ENCODE results near the gene SIDT2.
"Not testable (repeated sequence)": the region's sequence is repeated elsewhere in the genome, so short reads cannot be mapped to it uniquely, and the experiment has no call there.

The SIDT2 gene

GRCh38 chr11:117172724-117173421 lies 5.7 kb upstream of the SIDT2 start:
- no peak for DNase-seq

DNA sequence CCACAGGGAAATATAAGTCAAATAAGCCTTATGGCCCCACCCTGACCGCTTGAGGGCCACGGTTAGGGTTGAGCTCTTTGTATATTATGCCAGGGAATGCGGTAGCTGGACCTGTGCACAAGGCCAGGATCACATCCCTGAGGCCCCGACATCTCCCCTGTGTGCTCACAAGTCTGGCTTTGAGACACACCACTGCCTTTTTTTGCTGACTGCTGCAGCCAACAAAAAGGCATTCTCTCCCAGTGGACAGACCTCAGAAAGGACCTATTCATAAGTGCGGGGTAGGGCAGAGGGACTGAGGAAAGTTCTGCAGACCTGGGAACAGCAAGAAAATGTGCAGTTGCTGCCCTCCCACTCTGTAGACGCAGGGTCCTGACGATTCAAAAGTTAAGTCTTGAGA lies 3.4 kb upstream of the SIDT2 start:
- no peak for DNase-seq

DNA sequence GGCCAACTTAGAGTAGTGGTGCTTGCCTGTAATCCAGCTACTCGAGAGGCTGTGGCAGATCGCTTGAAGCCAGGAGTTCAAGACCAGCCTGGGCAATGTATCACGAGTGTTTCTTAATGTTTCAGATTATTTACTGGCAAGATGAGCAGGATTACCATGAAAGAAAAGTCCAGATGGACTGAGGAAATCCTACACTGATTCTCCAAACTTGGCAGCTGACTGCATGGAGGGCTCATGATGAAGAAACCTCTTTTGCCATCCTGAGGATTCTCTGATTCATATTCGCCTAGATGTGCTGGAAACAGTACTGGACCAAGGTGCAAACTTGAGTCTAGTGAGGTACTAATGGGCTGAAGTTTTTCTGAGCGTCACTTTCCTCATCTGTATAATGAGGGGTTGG lies 2.8 kb upstream of the SIDT2 start:
- DNase-seq = no peak

DNA sequence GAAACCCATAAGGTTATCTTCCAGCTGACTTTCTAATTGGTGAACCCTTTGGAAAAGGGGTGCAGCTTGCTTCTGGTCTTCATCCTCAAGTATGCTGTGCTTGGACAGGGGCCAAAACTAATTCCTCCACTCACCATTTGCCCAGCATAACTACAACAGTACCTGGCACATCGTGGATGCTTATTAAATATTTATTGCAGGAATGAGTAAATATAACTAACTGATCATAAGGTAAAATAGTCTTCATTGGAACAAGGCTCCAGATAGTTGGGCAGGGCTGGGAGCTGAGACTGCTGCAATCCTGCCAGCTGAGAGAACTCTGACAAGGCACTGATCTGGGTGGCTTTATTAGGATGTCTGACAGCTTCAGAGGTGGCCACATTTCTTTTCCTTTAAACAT lies 2.4 kb upstream of the SIDT2 start:
- no peak for DNase-seq

GRCh38 chr11:117177534-117178209 lies 871 bp upstream of the SIDT2 start:
- no peak for DNase-seq

- DNase-seq = no peak
Measured at GRCh38 chr11:117179048-117179999, 781 bp downstream of the SIDT2 start.

- DNase-seq = no peak
Measured at GRCh38 chr11:117180020-117180419, 1.5 kb downstream of the SIDT2 start.

GRCh38 chr11:117180661-117181585 lies 2.4 kb downstream of the SIDT2 start:
- no peak for DNase-seq

GRCh38 chr11:117181586-117182550 lies 3.3 kb downstream of the SIDT2 start:
- no peak for DNase-seq

GRCh38 chr11:117182551-117182935 lies 4.0 kb downstream of the SIDT2 start:
- DNase-seq = no peak

GRCh38 chr11:117183178-117183577 lies 4.6 kb downstream of the SIDT2 start:
- not testable (repeated sequence) for DNase-seq

GRCh38 chr11:117183724-117184349 lies 5.3 kb downstream of the SIDT2 start:
- DNase-seq = no peak

GRCh38 chr11:117185736-117186430 lies 7.3 kb downstream of the SIDT2 start:
- no peak for DNase-seq

DNA sequence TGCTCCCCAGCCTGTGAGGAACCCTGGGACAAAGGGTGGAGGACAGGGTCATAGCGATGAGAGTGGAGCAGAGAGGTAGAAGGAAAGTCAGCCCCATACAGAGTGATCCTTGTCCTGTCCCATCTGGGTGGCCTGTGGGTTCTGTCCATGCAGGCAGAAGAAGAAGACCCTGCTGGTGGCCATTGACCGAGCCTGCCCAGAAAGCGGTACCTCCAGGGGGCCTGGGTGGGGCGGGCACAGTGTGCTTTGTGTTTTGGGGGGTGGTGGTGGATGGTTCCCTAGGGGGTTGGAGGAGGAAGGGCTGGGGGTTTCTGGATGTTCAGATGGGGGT lies 7.9 kb downstream of the SIDT2 start:
- DNase-seq = no peak

DNA sequence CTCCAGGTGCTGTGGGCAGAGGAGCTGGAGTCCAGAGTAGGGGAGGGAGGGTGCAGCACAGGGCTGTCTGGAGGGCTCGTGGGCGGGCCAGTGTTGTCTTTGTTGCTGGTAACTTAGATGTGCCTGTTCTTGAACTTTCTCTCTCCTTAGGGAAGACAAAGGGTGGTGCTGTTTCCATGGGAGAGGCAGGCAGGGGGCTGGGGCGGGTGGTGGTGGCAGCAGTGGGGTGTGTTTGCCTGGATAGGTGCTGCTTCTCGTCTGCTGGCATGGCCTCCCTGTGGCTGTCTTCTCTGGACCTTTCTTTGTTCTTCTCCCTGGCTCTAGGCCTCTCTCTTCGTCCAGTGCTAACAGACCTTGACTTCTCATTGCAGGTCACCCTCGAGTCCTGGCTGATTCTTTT lies 8.5 kb downstream of the SIDT2 start:
- DNase-seq = no peak

GRCh38 chr11:117187428-117187798 lies 8.9 kb downstream of the SIDT2 start:
- no peak for DNase-seq

DNA sequence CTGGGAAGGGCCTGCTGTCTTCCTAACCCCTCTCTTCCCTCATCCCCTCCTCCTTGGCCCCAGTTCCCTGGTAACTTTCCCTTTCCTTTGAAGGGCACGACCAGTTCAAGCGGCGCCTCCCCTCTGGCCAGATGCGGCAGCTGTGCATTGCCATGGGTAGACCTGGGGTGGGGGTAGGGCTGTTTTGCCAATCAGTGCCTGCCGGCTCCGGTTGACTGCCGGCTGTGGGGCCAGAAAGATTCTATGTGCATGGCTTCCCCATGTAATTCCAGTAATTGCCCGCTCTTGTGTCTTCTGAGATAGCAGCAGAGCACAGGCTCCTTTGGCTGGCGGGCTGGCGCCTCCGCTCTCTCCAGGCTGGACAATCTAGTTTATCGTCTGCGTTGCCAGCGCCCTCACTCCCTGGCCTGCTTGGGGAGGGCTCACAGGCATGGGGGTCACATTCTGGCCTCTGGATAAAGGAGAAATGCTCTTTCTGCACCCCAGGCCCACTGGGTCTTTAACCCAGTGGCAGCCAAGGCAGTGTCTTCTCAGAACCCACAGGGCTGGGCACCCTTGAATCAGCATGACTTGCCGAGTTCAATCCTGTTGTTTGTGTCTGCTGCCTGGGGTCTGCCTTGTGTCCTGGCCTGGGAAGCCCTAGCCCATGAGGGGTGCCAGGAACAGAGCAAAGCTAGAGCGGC lies 9.4 kb downstream of the SIDT2 start:
- no peak for DNase-seq

- DNase-seq = no peak
Measured at GRCh38 chr11:117188620-117189081, 10.1 kb downstream of the SIDT2 start.

GRCh38 chr11:117189191-117189940 lies 10.8 kb downstream of the SIDT2 start:
- DNase-seq = no peak

All from cerebellar nuclear complex (tissue), 1 donor.